Motor neuron (in vitro differentiated cells): ENCODE data around the gene MAST4. TPM values are rescaled to one million over a fixed set of nuclear protein-coding genes. Genes with fewer than 3 reads are reported as not detected.
A peak's percentile ranks its signal among the peaks of the same experiment; 100 is the strongest.

Source experiments
- ATAC-seq, 8 experiments: fragments of 200-7000 bp; cut with Tn5 transposase; replicated peaks in 6 of 8; 2 replicates each; pipeline ENCODE4 v1.8.0; 2021; ENCODE audit warnings: mild to moderate bottlenecking in 8 of 8, moderate library complexity in 8 of 8
- H3K27ac ChIP-seq, 2 donors: fragments of 250-450 bp; sonication (Bioruptor Pico); 2 replicates each; pipeline ENCODE4 v1.9.0; 2021; ENCODE audit warnings: antibody characterized with exemption in 2 of 2, mild to moderate bottlenecking in 2 of 2, moderate library complexity in 1 of 2
- H3K4me1 ChIP-seq, 2 donors: fragments of 250-450 bp; sonication (Bioruptor Pico); replicated peaks in 1 of 2; 2 replicates each; pipeline ENCODE4 v1.6.1; 2021; ENCODE audit warnings: antibody characterized with exemption in 2 of 2, mild to moderate bottlenecking in 2 of 2, moderate library complexity in 1 of 2
- H3K4me3 ChIP-seq, 5 donors: fragments of 250-450 bp; sonication (Bioruptor Pico); 2 replicates each; pipeline ENCODE4 v1.9.0; 2021; ENCODE audit warnings: antibody characterized with exemption in 5 of 5, mild to moderate bottlenecking in 5 of 5, moderate library complexity in 4 of 5
- WGBS, 10 experiments: fragments of 450-650 bp; shearing (Covaris generic); methylation state at CpG; one replicate each; pipeline ENCODE4 v1.0.0; 2022; 5-methylcytosine and 5-hydroxymethylcytosine counted together
- in situ Hi-C, 9 experiments: fragments of 400-800 bp; cut with MboI; loops; one replicate each; pipeline ENCODE4 v1.15.0; 2021; ENCODE audit warnings: low sequenced_read_pairs in 9 of 9, low pct_unique_long_range_greater_than_20kb in 2 of 9; ENCODE audit not compliant: unreplicated experiment in 9 of 9
- total RNA-seq, 8 experiments: library from RNA; unstranded; fragments of 300-600 nt; gene quantifications; 2 replicates each; pipeline versions ENCODE4 v1.2.3 to v1.2.4, GENCODE V29; 2022

MAST4 gene
- total RNA-seq, 8 experiments from 2014 or later, result 4.3 to 26.1 (median 12.9) TPM

DNA sequence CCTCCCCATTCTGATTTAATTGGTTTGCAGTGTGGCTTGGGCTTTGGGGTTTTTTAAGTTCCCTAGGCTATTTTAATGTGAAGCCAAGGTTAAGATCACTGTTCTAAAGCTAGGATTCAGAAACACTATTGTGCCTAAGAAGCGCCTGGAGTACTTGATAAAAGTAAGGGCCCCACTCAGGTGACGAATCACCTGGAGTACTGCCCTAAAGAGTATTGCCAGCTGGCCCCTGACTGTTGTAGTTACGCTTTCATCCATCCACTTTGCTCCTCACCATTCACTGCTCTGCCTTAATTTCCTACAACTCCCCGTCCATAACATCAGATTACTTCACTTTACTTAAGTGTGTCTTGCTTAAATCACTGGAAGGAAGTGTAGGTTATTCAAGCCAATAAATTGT is 481.1 kb downstream of the MAST4 start:
- in situ Hi-C loops, result no loop called here
- Histone ChIP-seq H3K4me3 (no peak overlapping the region), H3K27ac (no peak overlapping the region), H3K4me1 (peaks cover 0 to 7% of the 10 kb centered on the region in 2 donors)
- WGBS, 10 experiments, result 87 to 100% (median 93%) methylated on average over 1 to 4 of the region's 4 CpGs; no CpG with 5 or more reads in 1 of the 10 experiments
- ATAC-seq, result no peak

GRCh38 chr5:67081261-67081660 is 485.1 kb downstream of the MAST4 start:
- H3K27ac ChIP-seq, result no peak overlapping the region
- H3K4me1 ChIP-seq, result peaks cover 0 to 10% of the 10 kb centered on the region in 2 donors
- 80 to 100% (median 94%) methylated on average over 1 to 2 of the region's 2 CpGs; no CpG with 5 or more reads in 1 of the 10 experiments for WGBS, 10 experiments
- H3K4me3 ChIP-seq, result no peak overlapping the region
- in situ Hi-C loops, result no loop called here
- ATAC-seq, result no peak

DNA sequence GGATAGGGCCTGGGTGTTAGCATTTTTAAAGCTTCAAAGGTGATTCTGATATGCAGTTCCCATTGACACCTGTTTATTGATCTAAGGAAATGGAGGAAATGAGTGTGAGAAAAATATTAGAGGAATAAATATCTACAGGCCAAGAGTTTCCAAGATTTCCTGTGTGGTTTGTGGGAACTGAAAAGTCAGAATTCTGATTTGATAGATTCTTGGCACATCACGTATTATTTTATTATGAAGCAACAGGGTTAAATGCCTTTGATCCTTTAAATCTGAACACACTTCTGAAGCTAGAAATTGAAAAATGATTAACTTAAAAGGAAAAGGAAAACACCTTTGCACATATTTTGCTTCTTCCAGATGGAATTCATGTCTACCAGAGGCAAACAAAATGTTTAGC is 486.7 kb downstream of the MAST4 start:
- H3K27ac ChIP-seq, result no peak overlapping the region
- in situ Hi-C loops, result no loop called here
- H3K4me3 ChIP-seq, result no peak overlapping the region
- peaks cover 3 to 5% of the 10 kb centered on the region in 2 donors for H3K4me1 ChIP-seq
- no peak for ATAC-seq
- WGBS, 10 experiments, result 89 to 100% (median 100%) methylated on average over 1 of the region's 1 CpG; no CpG with 5 or more reads in 3 of the 10 experiments

DNA sequence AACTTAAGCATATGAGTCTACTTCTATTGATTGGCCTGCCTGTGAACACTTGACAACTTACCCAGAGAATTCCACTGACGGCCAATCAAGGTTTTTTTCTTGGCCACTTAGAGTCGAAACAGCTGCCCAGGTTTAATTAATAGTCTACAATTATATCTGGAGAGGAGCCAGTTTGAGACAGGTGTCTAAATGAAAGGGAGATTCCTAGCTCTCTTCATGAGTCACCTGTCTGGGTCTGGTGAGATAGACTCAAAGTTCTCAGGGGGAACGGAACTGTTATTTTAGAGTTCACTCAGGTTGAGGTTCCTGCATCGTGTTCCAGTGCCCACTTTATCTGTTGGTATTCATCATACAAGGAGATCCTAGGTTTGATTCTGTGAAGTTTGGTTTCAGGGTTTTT is 489.4 kb downstream of the MAST4 start:
- no peak for ATAC-seq
- 70 to 100% (median 95%) methylated on average over 1 to 4 of the region's 4 CpGs; no CpG with 5 or more reads in 1 of the 10 experiments for WGBS, 10 experiments
- in situ Hi-C loops, result no loop called here
- H3K4me3 ChIP-seq, result no peak overlapping the region
- peaks cover 8 to 20% of the 10 kb centered on the region in 2 donors for H3K4me1 ChIP-seq
- H3K27ac ChIP-seq, result no peak overlapping the region

DNA sequence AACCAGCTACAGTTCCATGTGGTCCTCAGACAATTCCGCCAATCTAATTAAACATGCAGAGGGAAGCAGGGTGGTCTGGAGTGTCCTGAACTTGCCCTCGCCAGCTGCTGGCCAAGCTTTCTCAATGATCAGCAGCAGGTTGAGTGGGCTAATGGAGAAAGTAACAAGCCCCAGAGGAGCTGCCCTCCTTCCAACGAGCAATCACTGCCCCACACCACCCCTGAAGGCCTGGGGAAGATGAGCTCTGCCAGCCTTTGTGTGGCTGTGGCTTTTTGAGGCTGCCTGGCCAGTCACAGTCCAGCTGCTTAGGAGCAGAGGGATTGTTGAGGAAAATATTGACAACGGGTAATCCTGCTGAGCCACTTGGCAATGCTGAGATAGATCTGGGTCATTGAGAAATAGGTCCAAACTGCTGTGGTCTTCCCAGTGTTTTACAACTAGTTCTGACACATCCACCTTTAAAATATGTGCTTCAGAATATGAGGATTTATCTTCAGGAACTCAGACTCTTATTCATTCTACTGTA is 493.1 kb downstream of the MAST4 start:
- in situ Hi-C loops, result no loop called here
- H3K4me1 ChIP-seq, result peaks cover 12 to 22% of the 10 kb centered on the region in 2 donors
- ATAC-seq, result peak in 6 of 8 experiments; percentile 12 to 65 (median 22)
- WGBS, 10 experiments, result 7 to 100% (median 50%) methylated on average over 1 to 3 of the region's 4 CpGs; no CpG with 5 or more reads in 1 of the 10 experiments
- H3K27ac ChIP-seq, result no peak overlapping the region
- H3K4me3 ChIP-seq, result no peak overlapping the region

- H3K27ac ChIP-seq, result no peak overlapping the region
- ATAC-seq, result no peak
- in situ Hi-C loops, result no loop called here
- WGBS, 10 experiments, result 100% methylated on average over 1 of the region's 2 CpGs; no CpG with 5 or more reads in 9 of the 10 experiments
- H3K4me3 ChIP-seq, result no peak overlapping the region
- peaks cover 18 to 30% of the 10 kb centered on the region in 2 donors for H3K4me1 ChIP-seq
These were observed 493.8 kb downstream of the MAST4 start for GRCh38 chr5:67090040-67090439.

DNA sequence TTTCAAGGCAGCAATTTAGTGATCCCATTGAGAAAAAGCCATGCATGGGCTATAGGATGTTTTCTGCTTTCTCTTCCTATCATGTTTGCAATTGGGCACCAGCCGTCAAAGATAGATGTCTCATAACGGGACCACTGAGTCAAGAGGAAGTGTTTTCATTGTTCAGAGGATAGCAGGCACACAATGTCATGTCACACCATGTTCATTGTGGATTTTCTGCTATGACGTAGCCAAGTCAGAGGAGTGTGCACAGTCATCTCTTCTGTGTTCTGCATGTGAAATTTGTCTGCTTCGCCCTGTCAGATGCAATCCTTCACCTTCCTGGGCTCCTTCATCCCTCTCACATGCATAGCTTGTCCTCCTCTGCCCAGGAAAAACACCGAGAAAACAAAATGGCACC is 494.4 kb downstream of the MAST4 start:
- in situ Hi-C loops, result no loop called here
- ATAC-seq, result no peak
- Histone ChIP-seq H3K27ac (no peak overlapping the region), H3K4me3 (no peak overlapping the region), H3K4me1 (peaks cover 23 to 35% of the 10 kb centered on the region in 2 donors)
- 94 to 100% (median 100%) methylated on average over 1 to 5 of the region's 5 CpGs; no CpG with 5 or more reads in 2 of the 10 experiments for WGBS, 10 experiments

- in situ Hi-C loops, result no loop called here
- H3K4me3 ChIP-seq, result no peak overlapping the region
- 0 to 95% (median 89%) methylated on average over 1 to 2 of the region's 2 CpGs; no CpG with 5 or more reads in 4 of the 10 experiments for WGBS, 10 experiments
- peaks cover 21 to 34% of the 10 kb centered on the region in 2 donors for H3K4me1 ChIP-seq
- peak in 1 of 8 experiments; percentile 17 for ATAC-seq
- H3K27ac ChIP-seq, result no peak overlapping the region
These were observed 496.3 kb downstream of the MAST4 start for GRCh38 chr5:67092535-67092934.

GRCh38 chr5:67093279-67093678 is 497.1 kb downstream of the MAST4 start:
- peak in 1 of 8 experiments; percentile 50 for ATAC-seq
- Histone ChIP-seq H3K4me3 (no peak overlapping the region), H3K4me1 (peaks cover 21 to 29% of the 10 kb centered on the region in 2 donors), H3K27ac (no peak overlapping the region)
- in situ Hi-C loops, result no loop called here
- WGBS, 10 experiments, result 40 to 100% (median 74%) methylated on average over 1 of the region's 1 CpG; no CpG with 5 or more reads in 4 of the 10 experiments

DNA sequence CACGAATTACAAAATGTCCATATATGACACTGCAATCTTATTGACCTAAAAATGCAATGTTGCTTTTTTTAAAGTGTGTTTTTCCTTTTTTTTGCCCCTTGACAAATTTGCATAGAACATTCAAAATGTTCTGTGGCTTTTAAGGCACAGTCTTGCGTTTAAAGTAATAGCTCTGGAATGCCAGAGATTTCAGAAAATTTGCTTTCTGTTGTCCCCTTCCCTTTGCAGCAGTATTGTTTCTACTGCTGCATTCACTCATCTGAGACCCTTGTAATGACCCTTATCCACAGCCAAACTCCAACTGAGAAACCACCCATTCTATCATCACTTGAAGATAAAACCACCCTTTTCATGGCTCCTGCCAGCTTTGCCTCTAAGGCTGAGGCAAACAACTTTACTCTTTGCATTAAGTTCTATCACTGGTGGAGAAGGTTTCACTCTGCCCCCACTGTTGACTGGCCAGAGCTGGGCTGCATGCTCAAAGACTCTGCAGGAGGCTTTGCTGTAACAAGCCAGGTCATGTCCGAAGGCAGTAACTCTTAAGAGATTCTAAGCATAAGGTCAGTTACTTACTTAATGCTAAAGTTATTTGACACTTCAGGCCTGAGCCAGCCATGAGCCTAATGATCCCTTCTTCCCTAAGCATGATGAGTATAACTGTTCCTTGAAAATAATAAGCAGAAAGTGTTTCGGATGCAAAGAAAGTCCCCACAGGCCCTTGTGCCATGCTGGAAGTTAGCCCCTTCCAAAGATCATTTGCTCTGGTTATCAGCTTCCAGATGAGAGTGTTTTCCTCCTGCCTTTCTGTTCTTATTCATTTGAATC is 498.5 kb downstream of the MAST4 start:
- peak in 6 of 8 experiments; percentile 28 to 64 (median 52) for ATAC-seq
- no peak overlapping the region for H3K27ac ChIP-seq
- 0 to 100% (median 59%) methylated on average over 1 to 4 of the region's 4 CpGs for WGBS, 10 experiments
- H3K4me3 ChIP-seq, result no peak overlapping the region
- in situ Hi-C loops, result no loop called here
- peaks cover 16 to 17% of the 10 kb centered on the region in 2 donors for H3K4me1 ChIP-seq

GRCh38 chr5:67095346-67096171 is 499.4 kb downstream of the MAST4 start:
- Histone ChIP-seq H3K27ac (no peak overlapping the region), H3K4me3 (no peak overlapping the region), H3K4me1 (peaks cover 16 to 17% of the 10 kb centered on the region in 2 donors)
- in situ Hi-C loops, result no loop called here
- 0 to 100% (median 52%) methylated on average over 1 to 8 of the region's 8 CpGs for WGBS, 10 experiments
- peak; percentile 53 to 81 (median 68) for ATAC-seq

GRCh38 chr5:67098656-67099055 is 502.5 kb downstream of the MAST4 start:
- Histone ChIP-seq H3K4me3 (no peak overlapping the region), H3K27ac (no peak overlapping the region), H3K4me1 (peaks cover 17 to 24% of the 10 kb centered on the region in 2 donors)
- ATAC-seq, result no peak
- in situ Hi-C loops, result no loop called here

GRCh38 chr5:67100301-67100700 is 504.1 kb downstream of the MAST4 start:
- no peak for ATAC-seq
- no peak overlapping the region for H3K4me3 ChIP-seq
- in situ Hi-C loops, result no loop called here
- H3K4me1 ChIP-seq, result peaks cover 10 to 17% of the 10 kb centered on the region in 2 donors
- no peak overlapping the region for H3K27ac ChIP-seq
- 80 to 100% (median 95%) methylated on average over 1 to 10 of the region's 10 CpGs; no CpG with 5 or more reads in 1 of the 10 experiments for WGBS, 10 experiments
